Coronary artery (tissue), 2 donors: Measurements from ENCODE around the gene PLPP3.
"Not testable (repeated sequence)": the region's sequence is repeated elsewhere in the genome, so short reads cannot be mapped to it uniquely, and the experiment has no call there.

Source experiments
- DNase-seq: peaks from one replicate; pipeline ENCODE4 v3.0.0-alpha.2; 2017; ENCODE audit warnings: low spot score
- H3K27ac ChIP-seq, 2 donors: fragments of 200-600 bp; sonication (generic); one replicate each; pipeline ENCODE4 v1.5.1; 2016 to 2019
- H3K4me3 ChIP-seq: fragments of 200-600 bp; sonication (generic); 2 replicates; pipeline ENCODE4 v1.5.1; 2016; ENCODE audit warnings: mild to moderate bottlenecking, moderate library complexity
- TF ChIP-seq, protein P1 (sequence below): fragments of 200-600 bp; sonication (generic); IDR thresholded peaks from one replicate; pipeline ENCODE4 v1.5.1; 2019; ENCODE audit warnings: antibody characterized with exemption

The PLPP3 gene

DNA sequence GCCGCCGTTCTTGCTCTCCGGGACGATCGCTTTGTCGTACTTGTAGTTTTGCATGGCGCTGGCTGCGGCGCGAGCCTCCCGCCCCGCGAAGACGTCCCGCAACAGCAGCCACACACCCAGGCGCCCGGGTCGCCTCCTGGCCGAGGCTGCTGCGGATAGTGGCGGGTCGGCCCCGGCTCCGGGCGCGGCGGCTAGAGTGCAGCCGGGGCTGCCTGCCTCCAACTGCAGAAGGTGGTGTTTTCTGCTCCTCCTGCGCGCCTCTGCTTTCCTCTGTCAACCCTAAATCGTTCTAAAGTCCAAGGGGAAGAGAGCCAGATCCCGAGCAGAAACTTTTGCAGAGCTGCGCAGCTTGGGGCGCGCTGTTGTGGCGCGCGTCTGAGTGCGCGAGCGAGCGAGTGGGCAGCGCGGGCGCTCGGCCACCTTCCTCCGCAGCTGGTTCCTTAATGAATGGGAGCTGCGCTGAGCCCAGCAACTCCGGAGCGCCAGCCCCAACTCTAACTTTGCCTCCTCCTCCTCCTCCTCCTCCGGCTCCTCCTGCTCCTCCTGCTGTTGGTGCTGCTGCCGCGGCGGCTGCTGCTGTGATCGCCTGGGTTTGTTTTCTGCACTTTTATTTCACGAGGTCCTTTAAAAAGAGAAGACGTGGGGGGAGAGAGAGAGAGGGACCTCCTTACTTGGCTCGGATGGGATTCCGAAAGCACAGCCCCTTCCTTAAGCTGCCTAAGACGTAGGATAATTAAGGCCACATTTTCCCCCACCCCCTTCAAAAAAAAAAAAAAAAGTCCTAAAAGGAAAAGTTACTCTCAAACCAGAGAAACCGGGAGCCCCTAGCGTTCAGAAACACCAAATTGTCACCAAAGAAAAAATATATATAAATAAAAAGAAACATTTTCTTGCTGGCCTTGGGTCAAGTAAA lies at the start of gene PLPP3:
PLPP3 (minus strand) TSS at position 601 of the 913 bp plus-strand sequence; CDS start at position 54, 547 bp downstream.
- Histone ChIP-seq H3K27ac (peak within 1 kb of the TSS; percentile 93), H3K4me3 (peak within 1 kb of the TSS; percentile 85)
- TF ChIP-seq, protein P1, sequence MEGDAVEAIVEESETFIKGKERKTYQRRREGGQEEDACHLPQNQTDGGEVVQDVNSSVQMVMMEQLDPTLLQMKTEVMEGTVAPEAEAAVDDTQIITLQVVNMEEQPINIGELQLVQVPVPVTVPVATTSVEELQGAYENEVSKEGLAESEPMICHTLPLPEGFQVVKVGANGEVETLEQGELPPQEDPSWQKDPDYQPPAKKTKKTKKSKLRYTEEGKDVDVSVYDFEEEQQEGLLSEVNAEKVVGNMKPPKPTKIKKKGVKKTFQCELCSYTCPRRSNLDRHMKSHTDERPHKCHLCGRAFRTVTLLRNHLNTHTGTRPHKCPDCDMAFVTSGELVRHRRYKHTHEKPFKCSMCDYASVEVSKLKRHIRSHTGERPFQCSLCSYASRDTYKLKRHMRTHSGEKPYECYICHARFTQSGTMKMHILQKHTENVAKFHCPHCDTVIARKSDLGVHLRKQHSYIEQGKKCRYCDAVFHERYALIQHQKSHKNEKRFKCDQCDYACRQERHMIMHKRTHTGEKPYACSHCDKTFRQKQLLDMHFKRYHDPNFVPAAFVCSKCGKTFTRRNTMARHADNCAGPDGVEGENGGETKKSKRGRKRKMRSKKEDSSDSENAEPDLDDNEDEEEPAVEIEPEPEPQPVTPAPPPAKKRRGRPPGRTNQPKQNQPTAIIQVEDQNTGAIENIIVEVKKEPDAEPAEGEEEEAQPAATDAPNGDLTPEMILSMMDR: peak; percentile 28
- peak; percentile 91 for DNase-seq

DNA sequence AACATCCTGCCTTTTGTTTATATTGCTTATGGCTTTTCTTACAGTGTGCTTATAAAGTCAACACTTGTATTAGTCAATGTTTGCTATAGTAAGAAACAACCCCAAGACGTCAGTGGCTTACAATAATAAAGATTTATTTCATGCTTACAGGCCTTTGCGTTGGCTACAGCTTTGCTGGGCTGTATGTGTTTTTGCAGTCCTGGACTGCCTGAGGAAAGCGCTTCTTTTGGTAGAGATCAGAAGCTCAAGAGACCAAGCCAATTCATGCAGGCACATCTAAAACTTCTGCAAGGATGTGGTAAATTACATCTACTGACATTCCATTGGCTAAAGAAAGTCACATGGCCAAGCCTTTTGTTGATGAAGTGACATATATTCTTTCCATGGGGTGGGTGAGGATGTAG lies 48.3 kb upstream of the PLPP3 start:
- H3K27ac ChIP-seq: no peak overlapping the region
- no peak overlapping the region for H3K4me3 ChIP-seq
- TF ChIP-seq, protein P1: no peak
- no peak for DNase-seq

DNA sequence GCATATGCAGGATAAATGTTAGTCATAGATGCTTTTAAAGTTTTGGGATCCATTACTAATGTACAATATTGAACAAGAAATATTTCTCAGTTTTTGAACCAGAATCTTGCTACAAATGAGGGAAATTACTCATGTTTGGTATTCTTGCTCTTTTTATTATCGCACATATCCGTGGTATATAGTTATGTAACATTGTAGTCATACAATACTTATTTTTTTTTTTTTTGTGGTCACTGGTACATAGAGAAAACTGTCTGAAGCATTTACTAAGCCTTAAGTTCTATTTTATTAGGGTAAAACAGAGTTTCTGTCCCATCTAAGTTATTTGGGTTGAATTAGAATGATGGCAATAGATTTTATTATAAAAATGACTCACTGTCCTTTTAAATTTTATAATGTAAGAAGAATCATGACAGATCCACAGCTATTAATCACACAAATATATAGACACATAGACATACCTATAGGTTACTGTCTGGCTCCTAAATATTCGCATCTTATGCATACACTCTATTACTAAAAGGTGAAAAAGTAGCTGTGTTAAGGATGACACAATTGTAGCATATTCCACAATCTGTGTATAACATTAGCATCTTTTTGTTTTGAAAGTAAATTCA lies 47.8 kb upstream of the PLPP3 start:
- no peak overlapping the region for H3K27ac ChIP-seq
- no peak for DNase-seq
- TF ChIP-seq, protein P1: no peak
- no peak overlapping the region for H3K4me3 ChIP-seq

DNA sequence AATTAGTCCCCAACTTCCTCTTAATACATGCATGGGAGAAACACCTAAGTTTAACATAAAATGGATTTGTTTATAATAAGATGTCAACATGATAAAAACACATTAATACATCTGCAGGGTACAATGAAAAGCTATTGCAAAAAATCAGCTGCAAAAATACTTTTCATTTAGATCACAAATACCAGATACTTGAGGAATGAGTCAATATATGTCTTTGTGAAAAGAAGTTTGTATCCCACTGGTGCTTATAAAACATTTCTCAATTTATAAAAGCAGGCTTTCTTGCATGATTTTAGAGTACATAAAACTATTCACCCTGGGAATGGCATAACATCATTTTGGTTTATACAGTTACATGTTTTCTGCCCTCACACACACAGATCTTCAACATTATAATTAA lies 47.2 kb upstream of the PLPP3 start:
- TF ChIP-seq, protein P1: no peak
- no peak for DNase-seq
- Histone ChIP-seq H3K27ac (no peak overlapping the region), H3K4me3 (no peak overlapping the region)

DNA sequence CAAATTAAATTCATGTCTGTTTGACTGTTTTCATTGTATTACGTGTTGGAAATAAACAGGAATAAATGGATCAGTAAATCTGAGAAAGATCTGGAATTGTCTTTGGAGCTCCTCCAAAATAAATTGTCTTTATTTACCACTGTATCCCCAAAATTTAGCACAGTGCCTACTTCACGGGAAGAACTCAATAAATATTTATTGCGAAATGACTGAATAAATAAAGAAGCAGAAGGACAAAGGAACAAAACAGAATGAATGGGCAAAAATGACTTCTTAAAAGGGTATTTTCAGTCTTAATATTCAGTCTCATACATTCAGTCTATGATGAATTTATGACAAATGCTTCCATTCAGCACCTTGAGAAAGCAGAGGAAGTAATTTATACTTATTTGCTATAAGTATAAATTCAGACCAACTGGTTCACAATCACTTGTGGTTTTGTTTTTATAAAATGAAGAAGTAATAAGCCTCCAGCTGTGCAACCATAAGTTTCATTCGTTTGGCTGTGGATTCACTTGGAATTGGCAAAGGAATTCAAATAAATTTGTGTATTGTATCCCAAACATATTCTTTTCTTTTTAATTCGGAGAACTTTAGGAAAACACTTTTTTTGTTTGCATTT lies 46.6 kb upstream of the PLPP3 start:
- no peak for DNase-seq
- no peak overlapping the region for H3K27ac ChIP-seq
- TF ChIP-seq, protein P1: no peak
- no peak overlapping the region for H3K4me3 ChIP-seq

DNA sequence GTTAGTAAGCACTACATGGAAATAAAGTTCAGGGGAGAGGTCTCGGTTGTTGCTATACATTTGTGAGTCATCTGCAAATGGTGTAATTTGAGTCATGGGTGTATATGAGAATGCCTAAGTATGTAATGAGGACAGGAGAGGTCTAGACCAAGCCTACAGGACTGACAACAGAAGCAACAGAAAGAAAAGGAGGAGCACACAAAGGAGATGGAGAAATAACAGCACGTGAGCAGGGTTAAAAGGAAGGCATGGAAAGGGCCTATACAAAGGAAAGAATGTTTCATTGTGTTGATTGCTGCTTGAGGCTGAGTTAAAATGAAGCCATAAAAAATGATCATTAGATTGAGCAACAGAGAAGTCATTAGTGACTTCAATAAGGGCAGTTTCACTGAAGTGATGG lies 37.8 kb upstream of the PLPP3 start:
- no peak for DNase-seq
- TF ChIP-seq, protein P1: no peak
- no peak overlapping the region for H3K4me3 ChIP-seq
- H3K27ac ChIP-seq: no peak overlapping the region

DNA sequence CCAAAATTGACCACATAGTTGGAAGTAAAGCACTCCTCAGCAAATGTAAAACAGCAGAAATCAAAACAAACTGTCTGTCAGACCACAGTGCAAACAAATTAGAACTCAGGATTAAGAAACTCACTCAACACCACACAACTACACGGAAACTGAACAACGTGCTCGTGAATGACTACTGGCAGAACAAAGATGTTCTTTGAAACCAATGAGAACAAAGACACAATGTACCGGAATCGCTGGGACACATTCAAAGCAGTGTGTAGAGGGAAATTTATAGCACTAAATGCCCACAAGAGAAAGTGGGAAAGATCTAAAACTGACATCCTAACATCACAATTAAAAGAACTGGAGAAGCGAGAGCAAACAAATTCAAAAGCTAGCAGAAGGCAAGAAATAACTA lies 31.4 kb upstream of the PLPP3 start:
- not testable (repeated sequence) for DNase-seq, H3K4me3 ChIP-seq, H3K27ac ChIP-seq

DNA sequence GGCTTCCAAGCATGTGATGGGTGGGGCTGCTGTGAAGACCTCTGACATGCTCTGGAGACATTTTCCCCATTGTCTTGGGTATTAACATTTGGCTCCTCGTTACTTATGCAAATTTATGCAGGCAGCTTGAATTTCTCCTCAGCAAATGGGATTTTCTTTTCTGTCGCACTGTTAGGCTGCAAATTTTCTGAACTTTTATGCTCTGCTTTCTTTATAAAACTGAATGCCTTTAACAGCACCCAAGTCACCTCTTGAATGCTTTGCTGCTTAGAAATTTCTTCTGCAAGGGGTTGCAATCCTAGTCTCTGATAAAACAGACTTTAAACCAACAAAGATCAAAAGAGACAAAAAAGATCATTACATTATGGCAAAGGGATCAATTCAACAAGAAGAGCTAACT lies 30.7 kb upstream of the PLPP3 start:
- H3K4me3 ChIP-seq, H3K27ac ChIP-seq, DNase-seq: not testable (repeated sequence)

DNA sequence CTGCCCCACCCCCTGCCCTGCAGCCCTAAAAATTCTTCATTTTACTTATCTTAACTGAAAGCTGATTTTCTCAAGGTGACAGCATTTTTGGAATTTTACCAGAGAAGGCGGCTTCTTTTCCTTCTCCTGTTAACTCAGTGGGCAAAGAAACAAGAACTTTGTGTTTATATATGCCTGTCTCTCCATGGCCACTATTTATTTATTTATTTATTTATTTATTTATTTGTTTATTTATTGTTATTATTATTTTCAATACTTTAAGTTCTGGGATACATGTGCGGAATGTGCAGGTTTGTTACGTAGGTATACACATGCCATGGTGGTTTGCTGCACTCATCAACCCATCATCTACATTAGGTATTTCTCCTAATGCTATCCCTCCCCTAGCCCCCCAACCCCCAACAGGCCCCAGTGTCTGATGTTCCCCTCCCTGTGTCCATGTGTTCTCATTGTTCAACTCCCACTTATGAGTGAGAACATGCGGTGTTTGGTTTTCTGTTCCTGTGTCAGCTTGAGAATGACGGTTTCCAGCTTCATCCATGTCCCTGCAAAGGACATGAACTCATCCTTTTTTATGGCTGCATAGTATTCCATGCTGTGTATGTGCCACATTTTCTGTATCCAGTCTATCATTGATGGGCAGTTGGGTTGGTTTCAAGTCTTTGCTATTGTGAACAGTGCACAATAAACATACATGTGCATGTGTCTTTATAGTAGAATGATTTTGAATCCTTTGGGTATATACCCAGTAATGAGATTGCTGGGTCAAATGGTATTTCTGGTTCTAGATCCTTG lies 16.2 kb upstream of the PLPP3 start:
- not testable (repeated sequence) for H3K27ac ChIP-seq, DNase-seq, H3K4me3 ChIP-seq
